Ascending aorta (tissue), 2 donors: ENCODE data around the gene CAV1. TPM values are rescaled to one million over a fixed set of nuclear protein-coding genes. Genes with fewer than 3 reads are reported as not detected.
A peak's percentile ranks its signal among the peaks of the same experiment; 100 is the strongest.

Experiments
- DNase-seq, 2 donors: peaks; one replicate each; pipeline ENCODE4 v3.0.0-alpha.2; 2019; ENCODE audit warnings: low spot score in 2 of 2
- H3K27ac ChIP-seq, 2 donors: fragments of 200-600 bp; sonication (generic); one replicate each; pipeline ENCODE4 v1.5.1; 2016 to 2017; ENCODE audit warnings: mild to moderate bottlenecking in 1 of 2
- H3K27me3 ChIP-seq: fragments of 200-600 bp; sonication (generic); one replicate; pipeline ENCODE4 v1.5.1; 2017
- H3K36me3 ChIP-seq, 2 donors: fragments of 200-600 bp; sonication (generic); one replicate each; pipeline ENCODE4 v1.5.1; 2016
- H3K4me1 ChIP-seq, 2 donors: fragments of 200-600 bp; sonication (generic); one replicate each; pipeline ENCODE4 v1.5.1; 2016 to 2017; ENCODE audit warnings: mild to moderate bottlenecking in 1 of 2
- H3K4me3 ChIP-seq, 2 donors: fragments of 200-600 bp; sonication (generic); one replicate each; pipeline ENCODE4 v1.5.1; 2016 to 2017; ENCODE audit warnings: mild to moderate bottlenecking in 1 of 2
- H3K9me3 ChIP-seq, 2 donors: fragments of 200-600 bp; sonication (generic); one replicate each; pipeline ENCODE4 v1.5.1; 2016
- intact Hi-C: fragments of 100-400 bp; cut with DNase I; formaldehyde crosslinking; loops from one replicate; pipeline ENCODE4 v1.15.1; 2023
- total RNA-seq: library from RNA; depleted of rRNA; stranded (reverse); fragments of >200 nt; gene quantifications from one replicate; pipeline ENCODE4 v1.1.0, GENCODE V29; 2016
- TF ChIP-seq, protein P1 (sequence below), 3 experiments: fragments of 200-600 bp in 2 of 3; fragments of 450-650 bp in 1 of 3; sonication (generic) in 2 of 3; IDR thresholded peaks; one replicate each; pipeline ENCODE4 v1.5.1; 2016 to 2019; ENCODE audit warnings: antibody characterized with exemption in 3 of 3, mild to moderate bottlenecking in 1 of 3, moderate library complexity in 1 of 3

The CAV1 gene
- total RNA-seq, 1 donor from 2014 or later: 156 TPM

DNA sequence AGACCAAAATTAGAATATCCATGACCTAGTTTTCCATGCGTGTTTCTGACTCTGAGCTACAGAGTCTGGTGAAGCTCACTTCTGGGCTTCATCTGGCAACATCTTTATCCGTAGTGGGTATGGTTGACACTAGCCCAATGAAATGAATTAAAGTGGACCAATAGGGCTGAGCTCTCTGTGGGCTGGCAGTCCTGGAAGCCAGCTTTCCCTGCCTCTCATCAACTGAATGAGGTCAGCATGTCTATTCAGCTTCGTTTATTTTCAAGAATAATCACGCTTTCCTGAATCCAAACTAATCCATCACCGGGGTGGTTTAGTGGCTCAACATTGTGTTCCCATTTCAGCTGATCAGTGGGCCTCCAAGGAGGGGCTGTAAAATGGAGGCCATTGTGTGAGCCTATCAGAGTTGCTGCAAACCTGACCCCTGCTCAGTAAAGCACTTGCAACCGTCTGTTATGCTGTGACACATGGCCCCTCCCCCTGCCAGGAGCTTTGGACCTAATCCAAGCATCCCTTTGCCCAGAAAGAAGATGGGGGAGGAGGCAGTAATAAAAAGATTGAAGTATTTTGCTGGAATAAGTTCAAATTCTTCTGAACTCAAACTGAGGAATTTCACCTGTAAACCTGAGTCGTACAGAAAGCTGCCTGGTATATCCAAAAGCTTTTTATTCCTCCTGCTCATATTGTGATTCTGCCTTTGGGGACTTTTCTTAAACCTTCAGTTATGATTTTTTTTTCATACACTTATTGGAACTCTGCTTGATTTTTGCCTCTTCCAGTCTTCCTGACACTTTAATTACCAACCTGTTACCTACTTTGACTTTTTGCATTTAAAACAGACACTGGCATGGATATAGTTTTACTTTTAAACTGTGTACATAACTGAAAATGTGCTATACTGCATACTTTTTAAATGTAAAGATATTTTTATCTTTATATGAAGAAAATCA lies 35.5 kb downstream of the CAV1 start:
- H3K27me3 ChIP-seq: no peaks in the 10 kb centered on the region
- TF ChIP-seq, protein P1, sequence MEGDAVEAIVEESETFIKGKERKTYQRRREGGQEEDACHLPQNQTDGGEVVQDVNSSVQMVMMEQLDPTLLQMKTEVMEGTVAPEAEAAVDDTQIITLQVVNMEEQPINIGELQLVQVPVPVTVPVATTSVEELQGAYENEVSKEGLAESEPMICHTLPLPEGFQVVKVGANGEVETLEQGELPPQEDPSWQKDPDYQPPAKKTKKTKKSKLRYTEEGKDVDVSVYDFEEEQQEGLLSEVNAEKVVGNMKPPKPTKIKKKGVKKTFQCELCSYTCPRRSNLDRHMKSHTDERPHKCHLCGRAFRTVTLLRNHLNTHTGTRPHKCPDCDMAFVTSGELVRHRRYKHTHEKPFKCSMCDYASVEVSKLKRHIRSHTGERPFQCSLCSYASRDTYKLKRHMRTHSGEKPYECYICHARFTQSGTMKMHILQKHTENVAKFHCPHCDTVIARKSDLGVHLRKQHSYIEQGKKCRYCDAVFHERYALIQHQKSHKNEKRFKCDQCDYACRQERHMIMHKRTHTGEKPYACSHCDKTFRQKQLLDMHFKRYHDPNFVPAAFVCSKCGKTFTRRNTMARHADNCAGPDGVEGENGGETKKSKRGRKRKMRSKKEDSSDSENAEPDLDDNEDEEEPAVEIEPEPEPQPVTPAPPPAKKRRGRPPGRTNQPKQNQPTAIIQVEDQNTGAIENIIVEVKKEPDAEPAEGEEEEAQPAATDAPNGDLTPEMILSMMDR (IDR thresholded peaks at IDR 0.05): no peak
- peak overlapping the region; percentile 80 to 92 for H3K27ac ChIP-seq
- no peaks in the 10 kb centered on the region for H3K9me3 ChIP-seq
- H3K36me3 ChIP-seq: peaks cover 4 to 9% of the 10 kb centered on the region in 2 donors
- peak in 1 of 2 donors; percentile 74 for DNase-seq
- intact Hi-C loops: loop anchor here (1.0 kb wide), 1 partner anchor 16 kb away; no protein-coding TSS in a partner anchor
- peaks cover 15 to 43% of the 10 kb centered on the region in 2 donors for H3K4me1 ChIP-seq
- no peak overlapping the region for H3K4me3 ChIP-seq

GRCh38 chr7:116561697-116562483 lies 37.1 kb downstream of the CAV1 start:
- peaks cover 13 to 40% of the 10 kb centered on the region in 2 donors for H3K4me1 ChIP-seq
- no peak overlapping the region for H3K4me3 ChIP-seq
- H3K27me3 ChIP-seq: no peaks in the 10 kb centered on the region
- TF ChIP-seq, protein P1 (IDR thresholded peaks at IDR 0.05): no peak
- DNase-seq: peak; percentile 47 to 92
- H3K36me3 ChIP-seq: peaks cover 4 to 9% of the 10 kb centered on the region in 2 donors
- intact Hi-C loops: no loop called here
- H3K9me3 ChIP-seq: no peaks in the 10 kb centered on the region
- H3K27ac ChIP-seq: peak overlapping the region; percentile 80 to 92

- TF ChIP-seq, protein P1 (IDR thresholded peaks at IDR 0.05): no peak
- peak overlapping the region; percentile 80 to 92 for H3K27ac ChIP-seq
Observed at GRCh38 chr7:116562529-116563121, 37.8 kb downstream of the CAV1 start.

DNA sequence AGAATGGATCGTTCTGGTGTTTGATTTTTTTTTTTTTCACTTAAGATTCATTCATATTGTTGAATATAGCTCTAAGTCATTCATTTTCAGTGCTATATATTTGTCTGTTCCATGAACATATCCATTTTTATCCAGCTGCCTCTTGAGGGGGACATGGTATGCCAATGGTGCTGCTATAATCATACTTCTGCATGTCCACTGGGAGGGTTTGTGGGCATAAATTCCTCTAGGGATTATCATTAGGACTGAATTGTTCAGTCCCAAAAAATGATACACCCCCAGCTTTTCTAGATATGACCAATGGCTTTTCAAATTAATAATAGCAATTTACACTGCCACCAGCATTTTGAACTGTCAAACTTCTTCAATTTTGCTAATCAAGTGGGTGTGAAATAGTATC lies 41.1 kb downstream of the CAV1 start:
- Histone ChIP-seq H3K36me3 (no peaks in the 10 kb centered on the region), H3K9me3 (no peaks in the 10 kb centered on the region), H3K4me3 (no peak overlapping the region), H3K4me1 (peaks cover 4 to 20% of the 10 kb centered on the region in 2 donors), H3K27ac (no peak overlapping the region), H3K27me3 (no peaks in the 10 kb centered on the region)
- no peak for DNase-seq
- intact Hi-C loops: no loop called here
- TF ChIP-seq, protein P1 (IDR thresholded peaks at IDR 0.05): no peak

More at GRCh38 chr7:116562529-116563121, 37.8 kb downstream of the CAV1 start:
- Histone ChIP-seq H3K27me3 (no peaks in the 10 kb centered on the region), H3K9me3 (no peaks in the 10 kb centered on the region), H3K4me3 (no peak overlapping the region), H3K36me3 (peaks cover 4 to 9% of the 10 kb centered on the region in 2 donors), H3K4me1 (peaks cover 13 to 34% of the 10 kb centered on the region in 2 donors)
- DNase-seq: no peak
- intact Hi-C loops: no loop called here

- H3K9me3 ChIP-seq: no peaks in the 10 kb centered on the region
- H3K4me1 ChIP-seq: peaks cover 4 to 20% of the 10 kb centered on the region in 2 donors
- DNase-seq: no peak
- no peak overlapping the region for H3K4me3 ChIP-seq
- H3K27ac ChIP-seq: no peak overlapping the region
- H3K36me3 ChIP-seq: no peaks in the 10 kb centered on the region
- H3K27me3 ChIP-seq: no peaks in the 10 kb centered on the region
- TF ChIP-seq, protein P1 (IDR thresholded peaks at IDR 0.05): no peak
- intact Hi-C loops: no loop called here
Observed at GRCh38 chr7:116566666-116567065, 41.8 kb downstream of the CAV1 start.
